ENCODE data around the gene PITX1.

- no peak for TF ChIP-seq MYC (IDR thresholded peaks at IDR 0.05; ENCODE audit: low read depth, low read length)
- no peak for TF ChIP-seq CTCF (IDR thresholded peaks at IDR 0.05; ENCODE audit: extremely low read depth in 1 of 2, insufficient read depth in 1 of 2, low read depth in 1 of 2, low read length in 2 of 2)
- no peak for TF ChIP-seq POLR2A (IDR thresholded peaks at IDR 0.05; ENCODE audit: low read depth, low read length)
- TF ChIP-seq POLR2AphosphoS5 (IDR thresholded peaks at IDR 0.05; ENCODE audit: insufficient read depth, low read depth, low read length): no peak
- no peak for TF ChIP-seq EZH2 (IDR thresholded peaks at IDR 0.05; ENCODE audit: borderline replicate concordance, low read depth, low read length, severe bottlenecking)
- no peak for TF ChIP-seq JUN (IDR thresholded peaks at IDR 0.05; ENCODE audit: borderline replicate concordance, insufficient read depth, insufficient read length, low read depth)
- TF ChIP-seq GATA2 (IDR thresholded peaks at IDR 0.05; ENCODE audit: insufficient read depth, insufficient read length, low read depth, low read length): no peak
- no peak for TF ChIP-seq MAX (IDR thresholded peaks at IDR 0.05; ENCODE audit: insufficient read depth, insufficient read length)
- no peak for TF ChIP-seq FOS (IDR thresholded peaks at IDR 0.05; ENCODE audit: borderline replicate concordance, insufficient read depth, low read length)
Observed at GRCh38 chr5:135056316-135057030, 22.4 kb upstream of the PITX1 start.
